Lower leg skin (tissue), 4 donors: ENCODE results near the gene SLC7A10. TPM values are rescaled to one million over a fixed set of nuclear protein-coding genes. Genes with fewer than 3 reads are reported as not detected.

Experiments used
- DNase-seq, 2 donors: peaks; one replicate each; pipeline ENCODE4 v3.0.0-alpha.2; 2019; ENCODE audit warnings: low spot score in 2 of 2
- H3K4me3 ChIP-seq: fragments of 200-600 bp; sonication (generic); 2 replicates; pipeline ENCODE4 v1.5.1; 2017; ENCODE audit warnings: mild to moderate bottlenecking, low read depth; ENCODE audit not compliant: poor library complexity, severe bottlenecking
- CTCF ChIP-seq, 3 donors: fragments of 450-650 bp; IDR thresholded peaks; one replicate each; pipeline ENCODE4 v1.5.1; 2016; ENCODE audit warnings: antibody characterized with exemption in 3 of 3, mild to moderate bottlenecking in 3 of 3, moderate library complexity in 2 of 3
- POLR2A ChIP-seq, 2 donors: fragments of 450-650 bp; IDR thresholded peaks; one replicate each; pipeline ENCODE4 v1.6.1; 2016 to 2017; ENCODE audit warnings: antibody characterized with exemption in 2 of 2, mild to moderate bottlenecking in 1 of 2, moderate library complexity in 1 of 2
- WGBS, 2 donors: methylation state at CpG; one replicate each; pipeline ENCODE4 v1.1.5; 2018; 5-methylcytosine and 5-hydroxymethylcytosine counted together
- intact Hi-C: fragments of 100-400 bp; cut with DNase I; formaldehyde crosslinking; loops from one replicate; pipeline ENCODE4 v1.15.0; 2023; ENCODE audit warnings: low total_unique reads
- total RNA-seq, 4 donors: library from RNA; depleted of rRNA; stranded (reverse); fragments of >200 nt; gene quantifications; one replicate each; pipeline ENCODE4 v1.1.0, GENCODE V29; 2016

Gene SLC7A10
- total RNA-seq, 4 donors from 2014 or later, result 0.62 TPM; not detected in 3

- WGBS, 2 donors, result 80 to 87% methylated on average over 11 of the region's 11 CpGs
- intact Hi-C loops, result no loop called here
- no peak overlapping the region for H3K4me3 ChIP-seq
- no peak for DNase-seq
- TF ChIP-seq POLR2A (IDR thresholded peaks at IDR 0.05), result no peak
- no peak for TF ChIP-seq CTCF (IDR thresholded peaks at IDR 0.05)
Measured at GRCh38 chr19:33248553-33248953, 22.9 kb upstream of the SLC7A10 start.

- TF ChIP-seq POLR2A (IDR thresholded peaks at IDR 0.05) (no peak), CTCF (IDR thresholded peaks at IDR 0.05) (no peak)
- intact Hi-C loops, result no loop called here
- H3K4me3 ChIP-seq, result no peak overlapping the region
- DNase-seq, result no peak
- WGBS, 2 donors, result 84 to 88% methylated on average over 5 to 8 of the region's 8 CpGs
Measured at GRCh38 chr19:33248104-33248503, 22.5 kb upstream of the SLC7A10 start.

GRCh38 chr19:33247441-33247819, 21.8 kb upstream of the SLC7A10 start:
- no peak for DNase-seq
- intact Hi-C loops, result no loop called here
- H3K4me3 ChIP-seq, result no peak overlapping the region
- no peak for TF ChIP-seq CTCF (IDR thresholded peaks at IDR 0.05)
- TF ChIP-seq POLR2A (IDR thresholded peaks at IDR 0.05), result no peak
- 92 to 100% methylated on average over 1 of the region's 1 CpG for WGBS, 2 donors

GRCh38 chr19:33246709-33247440, 21.2 kb upstream of the SLC7A10 start:
- TF ChIP-seq POLR2A (IDR thresholded peaks at IDR 0.05), result no peak
- no peak for TF ChIP-seq CTCF (IDR thresholded peaks at IDR 0.05)

GRCh38 chr19:33245948-33246708, 20.5 kb upstream of the SLC7A10 start:
- DNase-seq, result no peak
- WGBS, 2 donors, result 56 to 72% methylated on average over 5 to 7 of the region's 7 CpGs
- TF ChIP-seq CTCF (IDR thresholded peaks at IDR 0.05) (no peak), POLR2A (IDR thresholded peaks at IDR 0.05) (no peak)
- H3K4me3 ChIP-seq, result no peak overlapping the region
- intact Hi-C loops, result no loop called here

More at GRCh38 chr19:33246709-33247440, 21.2 kb upstream of the SLC7A10 start:
- DNase-seq, result no peak
- 71% methylated on average over 4 to 7 of the region's 7 CpGs for WGBS, 2 donors
- H3K4me3 ChIP-seq, result no peak overlapping the region
- intact Hi-C loops, result no loop called here
